Measurements from ENCODE around the gene SCT. TPM values are rescaled to one million over a fixed set of nuclear protein-coding genes. Genes with fewer than 3 reads are reported as not detected.

Gene SCT
- total RNA-seq, 6 experiments from 2014 or later: not detected

DNA sequence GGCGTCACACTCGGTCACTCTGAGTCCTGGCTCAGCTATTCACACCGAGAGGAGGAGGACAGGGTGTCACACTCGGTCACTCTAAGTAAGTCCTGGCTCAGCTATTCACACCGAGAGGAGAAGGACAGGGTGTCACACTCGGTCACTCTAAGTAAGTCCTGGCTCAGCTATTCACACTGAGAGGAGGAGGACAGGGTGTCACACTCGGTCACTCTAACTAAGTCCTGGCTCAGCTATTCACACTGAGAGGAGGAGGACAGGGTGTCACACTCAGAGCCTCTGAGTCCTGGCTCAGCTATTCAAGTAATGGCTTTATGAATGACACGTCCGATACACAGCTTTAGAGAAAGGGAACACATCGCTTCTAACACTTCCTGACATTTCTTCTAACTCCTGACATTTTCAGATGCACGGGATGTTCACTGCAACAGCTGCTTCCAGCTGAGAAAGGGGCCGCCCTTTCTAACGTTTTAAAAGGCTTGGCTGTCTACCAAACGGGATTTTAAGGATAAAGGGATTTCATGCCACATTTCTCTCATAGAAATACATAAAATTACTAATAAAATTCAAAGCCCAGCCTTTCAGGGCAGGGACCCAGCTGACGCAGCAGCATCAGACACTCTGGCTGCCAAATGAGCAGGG is 38.2 kb upstream of the SCT start:
- DNase-seq: no peak
- intact Hi-C loops (cut with DNase I): loop anchor here (10.0 kb wide), 1 partner anchor 60 kb away; no protein-coding TSS in a partner anchor
- H3K36me3 ChIP-seq: peaks cover 0 to 3% (median 0%) of the 10 kb centered on the region in 4 donors

GRCh38 chr11:662689-663274 is 35.8 kb upstream of the SCT start:
- no peaks in the 10 kb centered on the region for H3K9me3 ChIP-seq
- H3K27me3 ChIP-seq: no peaks in the 10 kb centered on the region
- WGBS (ENCODE audit: insufficient coverage, low coverage, low lambda C conversion rate, missing lambda C conversion rate): 50% methylated on average over 13 of the region's 15 CpGs
- intact Hi-C loops (cut with DNase I): loop anchor here (10.0 kb wide), 1 partner anchor 62 kb away; no protein-coding TSS in a partner anchor
- peaks cover 0 to 32% (median 9%) of the 10 kb centered on the region in 4 donors for H3K4me1 ChIP-seq
- DNase-seq (peak; percentile 73 to 86 (median 81)), ATAC-seq (peak; percentile 77 to 83 (median 78))
- no peak overlapping the region for H3K4me3 ChIP-seq
- no peak overlapping the region for H3K27ac ChIP-seq
- TF ChIP-seq CTCF (IDR thresholded peaks at IDR 0.05) (peak; percentile 67 to 87 (median 84)), POLR2A (IDR thresholded peaks at IDR 0.05) (no peak)
- H3K36me3 ChIP-seq: peaks cover 0 to 3% (median 0%) of the 10 kb centered on the region in 4 donors

More for the DNA sequence above, 38.2 kb upstream of the SCT start:
- TF ChIP-seq POLR2A (IDR thresholded peaks at IDR 0.05) (no peak), CTCF (IDR thresholded peaks at IDR 0.05) (no peak)
- peak overlapping the region in 1 of 3 donors; percentile 29 for H3K27ac ChIP-seq
- WGBS (ENCODE audit: insufficient coverage, low coverage, low lambda C conversion rate, missing lambda C conversion rate): 79% methylated on average over 8 of the region's 15 CpGs
- no peak for ATAC-seq
- peaks cover 0 to 28% (median 0%) of the 10 kb centered on the region in 4 donors for H3K4me1 ChIP-seq
- no peaks in the 10 kb centered on the region for H3K9me3 ChIP-seq
- no peaks in the 10 kb centered on the region for H3K27me3 ChIP-seq
- H3K4me3 ChIP-seq: no peak overlapping the region

DNA sequence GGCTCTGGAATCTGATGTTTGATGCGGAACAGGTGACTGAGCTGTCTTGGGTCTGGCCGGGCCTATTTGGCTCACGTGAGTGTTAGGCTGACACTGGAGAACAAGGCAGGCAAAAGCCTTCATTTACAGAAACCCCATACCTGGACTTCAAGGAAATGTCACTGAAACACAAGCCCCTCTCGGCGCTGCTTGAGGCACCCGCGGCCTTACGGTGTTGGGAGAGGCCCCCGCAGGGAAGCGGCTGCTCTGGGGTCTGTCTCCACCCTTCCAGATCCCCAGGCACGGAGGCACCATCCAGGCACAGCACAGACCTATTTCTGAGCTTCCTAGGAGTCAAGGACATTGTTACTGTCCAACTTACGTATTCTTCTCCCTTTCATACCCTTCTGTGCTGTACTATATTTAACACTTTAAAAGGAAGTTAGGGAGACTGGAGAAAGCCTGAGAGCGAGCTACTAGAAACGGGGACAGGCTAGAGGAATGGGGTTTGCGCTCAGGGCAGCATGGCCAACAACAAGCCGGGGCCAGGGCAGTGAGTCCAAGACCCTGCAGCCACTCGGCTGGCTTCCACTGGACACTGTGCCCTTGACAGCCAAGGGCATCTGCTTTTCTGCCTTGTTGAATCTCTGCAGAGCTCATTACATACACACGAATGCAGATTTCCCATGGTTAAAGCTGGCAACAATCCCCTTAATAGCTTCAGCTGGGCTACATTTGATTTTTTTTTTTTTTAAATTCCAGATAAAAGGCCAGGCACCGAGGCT is 33.9 kb upstream of the SCT start:
- H3K9me3 ChIP-seq: no peaks in the 10 kb centered on the region
- H3K27me3 ChIP-seq: no peaks in the 10 kb centered on the region
- peaks cover 0 to 45% (median 17%) of the 10 kb centered on the region in 4 donors for H3K4me1 ChIP-seq
- ATAC-seq (no peak), DNase-seq (no peak)
- 92% methylated on average over 9 of the region's 19 CpGs for WGBS (ENCODE audit: insufficient coverage, low coverage, low lambda C conversion rate, missing lambda C conversion rate)
- H3K36me3 ChIP-seq: peaks cover 0 to 3% (median 0%) of the 10 kb centered on the region in 4 donors
- TF ChIP-seq CTCF (IDR thresholded peaks at IDR 0.05) (no peak), POLR2A (IDR thresholded peaks at IDR 0.05) (no peak)
- intact Hi-C loops (cut with DNase I): loop anchor here (10.0 kb wide), 1 partner anchor 64 kb away; no protein-coding TSS in a partner anchor
- no peak overlapping the region for H3K4me3 ChIP-seq
- no peak overlapping the region for H3K27ac ChIP-seq

GRCh38 chr11:660281-660680 is 33.3 kb upstream of the SCT start:
- Histone ChIP-seq H3K4me3 (no peak overlapping the region), H3K36me3 (no peaks in the 10 kb centered on the region), H3K4me1 (peaks cover 0 to 51% (median 20%) of the 10 kb centered on the region in 4 donors), H3K27me3 (no peaks in the 10 kb centered on the region), H3K9me3 (no peaks in the 10 kb centered on the region), H3K27ac (no peak overlapping the region)
- ATAC-seq: no peak
- DNase-seq: no peak
- 73% methylated on average over 2 of the region's 19 CpGs for WGBS (ENCODE audit: insufficient coverage, low coverage, low lambda C conversion rate, missing lambda C conversion rate)
- intact Hi-C loops (cut with DNase I): loop anchor here (10.0 kb wide), 1 partner anchor 65 kb away; no protein-coding TSS in a partner anchor
- no peak for TF ChIP-seq POLR2A (IDR thresholded peaks at IDR 0.05)

Measured in right lobe of liver (tissue), 6 donors.